ENCODE results near the gene ST6GALNAC5.

Gene ST6GALNAC5

DNA sequence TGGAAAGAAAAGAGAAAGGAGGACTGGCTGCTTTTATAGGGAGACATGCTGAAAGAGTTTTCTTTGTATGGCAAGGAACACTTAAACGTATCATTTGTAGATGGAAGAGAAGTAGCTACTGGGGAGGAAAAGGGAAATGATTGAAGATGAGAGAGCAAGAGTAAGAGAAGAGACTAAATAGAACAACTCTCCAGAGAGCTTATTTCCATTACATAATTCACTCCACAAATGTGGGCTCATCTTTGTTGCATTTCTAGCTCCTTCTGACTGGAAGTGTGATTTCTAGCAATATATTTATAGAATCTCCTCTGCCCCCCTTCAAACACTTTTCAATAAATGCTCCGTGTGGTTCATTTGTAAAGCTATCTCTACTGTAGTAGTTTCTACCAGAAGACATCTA lies 71.0 kb downstream of the ST6GALNAC5 start:
- no peak for DNase-seq (ENCODE audit: low read depth, low spot score)
- H3K27me3 ChIP-seq (ENCODE audit: control insufficient read depth, insufficient read depth, low read length): no peaks in the 10 kb centered on the region
- no peak overlapping the region for H3K27ac ChIP-seq (ENCODE audit: low read length)
- no peaks in the 10 kb centered on the region for H3K4me1 ChIP-seq (ENCODE audit: control insufficient read depth, insufficient read depth, low read length)
- H3K9me3 ChIP-seq (ENCODE audit: control insufficient read depth, insufficient read depth, low read length): no peaks in the 10 kb centered on the region
- no peaks in the 10 kb centered on the region for H3K36me3 ChIP-seq (ENCODE audit: control insufficient read depth, insufficient read depth, low read length)
- WGBS (ENCODE audit: insufficient coverage, insufficient read length): no CpG with 5 or more reads among the region's 2 CpGs
- H3K4me3 ChIP-seq (ENCODE audit: low read length): no peak overlapping the region

- no CpG with 5 or more reads among the region's 8 CpGs for WGBS (ENCODE audit: insufficient coverage, insufficient read length)
- H3K4me3 ChIP-seq (ENCODE audit: low read length): no peak overlapping the region
- H3K36me3 ChIP-seq (ENCODE audit: control insufficient read depth, insufficient read depth, low read length): no peaks in the 10 kb centered on the region
- H3K9me3 ChIP-seq (ENCODE audit: control insufficient read depth, insufficient read depth, low read length): no peaks in the 10 kb centered on the region
- no peak for DNase-seq (ENCODE audit: low read depth, low spot score)
- H3K4me1 ChIP-seq (ENCODE audit: control insufficient read depth, insufficient read depth, low read length): no peaks in the 10 kb centered on the region
- H3K27me3 ChIP-seq (ENCODE audit: control insufficient read depth, insufficient read depth, low read length): no peaks in the 10 kb centered on the region
- H3K27ac ChIP-seq (ENCODE audit: low read length): no peak overlapping the region
Observed at GRCh38 chr1:76939050-76939816, 72.0 kb downstream of the ST6GALNAC5 start.

- H3K4me3 ChIP-seq (ENCODE audit: low read length): no peak overlapping the region
- H3K27me3 ChIP-seq (ENCODE audit: control insufficient read depth, insufficient read depth, low read length): no peaks in the 10 kb centered on the region
- DNase-seq (ENCODE audit: low read depth, low spot score): no peak
- no peaks in the 10 kb centered on the region for H3K4me1 ChIP-seq (ENCODE audit: control insufficient read depth, insufficient read depth, low read length)
- no peak overlapping the region for H3K27ac ChIP-seq (ENCODE audit: low read length)
- H3K36me3 ChIP-seq (ENCODE audit: control insufficient read depth, insufficient read depth, low read length): no peaks in the 10 kb centered on the region
- H3K9me3 ChIP-seq (ENCODE audit: control insufficient read depth, insufficient read depth, low read length): no peaks in the 10 kb centered on the region
- WGBS (ENCODE audit: insufficient coverage, insufficient read length): no CpG with 5 or more reads among the region's 5 CpGs
Observed at GRCh38 chr1:76939817-76940216, 72.5 kb downstream of the ST6GALNAC5 start.

DNA sequence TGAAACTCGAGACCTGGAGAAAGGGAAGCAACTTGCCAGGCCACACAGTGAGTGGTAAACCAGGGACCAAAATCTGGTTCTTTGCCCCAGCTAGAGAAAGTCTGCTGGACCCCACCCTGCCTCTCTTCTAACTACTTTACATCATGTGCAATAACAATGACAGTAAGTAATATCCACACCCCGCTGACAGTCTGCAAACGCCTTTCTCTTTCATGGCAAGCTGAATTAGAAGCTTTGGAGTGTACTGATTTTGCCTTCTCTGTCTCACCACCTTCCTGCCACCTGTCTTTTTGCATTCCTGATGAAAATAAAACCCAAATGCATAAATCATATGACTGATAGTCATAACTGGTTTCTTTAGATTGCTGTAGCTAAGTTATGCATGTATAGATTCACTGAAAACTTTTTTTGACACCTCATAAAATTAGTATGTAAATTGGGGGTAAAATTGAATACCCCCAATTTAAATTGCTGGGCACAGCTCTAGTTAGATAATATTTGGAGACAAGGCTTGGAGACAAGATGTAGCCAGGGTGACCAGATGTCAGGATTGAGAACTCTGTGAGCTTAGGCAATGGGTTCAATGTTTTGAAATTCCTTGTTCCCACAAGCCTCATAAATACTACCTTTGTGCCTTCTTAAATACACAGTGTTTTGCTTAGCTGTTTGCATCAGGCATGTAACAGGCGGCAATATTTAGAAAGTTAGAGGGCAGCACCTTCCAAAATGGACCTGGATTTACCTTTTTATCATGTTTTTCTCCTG lies 73.5 kb downstream of the ST6GALNAC5 start:
- no peaks in the 10 kb centered on the region for H3K27me3 ChIP-seq (ENCODE audit: control insufficient read depth, insufficient read depth, low read length)
- no peaks in the 10 kb centered on the region for H3K9me3 ChIP-seq (ENCODE audit: control insufficient read depth, insufficient read depth, low read length)
- H3K36me3 ChIP-seq (ENCODE audit: control insufficient read depth, insufficient read depth, low read length): no peaks in the 10 kb centered on the region
- no peaks in the 10 kb centered on the region for H3K4me1 ChIP-seq (ENCODE audit: control insufficient read depth, insufficient read depth, low read length)
- H3K27ac ChIP-seq (ENCODE audit: low read length): no peak overlapping the region
- no CpG with 5 or more reads among the region's 4 CpGs for WGBS (ENCODE audit: insufficient coverage, insufficient read length)
- no peak for DNase-seq (ENCODE audit: low read depth, low spot score)
- no peak overlapping the region for H3K4me3 ChIP-seq (ENCODE audit: low read length)

GRCh38 chr1:76942549-76942948 lies 75.3 kb downstream of the ST6GALNAC5 start:
- no peak for DNase-seq (ENCODE audit: low read depth, low spot score)
- no CpG with 5 or more reads among the region's 2 CpGs for WGBS (ENCODE audit: insufficient coverage, insufficient read length)
- no peaks in the 10 kb centered on the region; the same call in 1 of the 2 replicates for H3K4me1 ChIP-seq (ENCODE audit: control insufficient read depth, insufficient read depth, low read length)
- no peak overlapping the region for H3K4me3 ChIP-seq (ENCODE audit: low read length)
- no peaks in the 10 kb centered on the region for H3K9me3 ChIP-seq (ENCODE audit: control insufficient read depth, insufficient read depth, low read length)
- H3K27ac ChIP-seq (ENCODE audit: low read length): no peak overlapping the region
- H3K27me3 ChIP-seq (ENCODE audit: control insufficient read depth, insufficient read depth, low read length): no peaks in the 10 kb centered on the region
- H3K36me3 ChIP-seq (ENCODE audit: control insufficient read depth, insufficient read depth, low read length): no peaks in the 10 kb centered on the region

GRCh38 chr1:76944942-76945341 lies 77.7 kb downstream of the ST6GALNAC5 start:
- Histone ChIP-seq H3K27ac (ENCODE audit: low read length) (no peak overlapping the region), H3K4me1 (ENCODE audit: control insufficient read depth, insufficient read depth, low read length) (no peaks in the 10 kb centered on the region; the same call in 1 of the 2 replicates), H3K9me3 (ENCODE audit: control insufficient read depth, insufficient read depth, low read length) (no peaks in the 10 kb centered on the region), H3K36me3 (ENCODE audit: control insufficient read depth, insufficient read depth, low read length) (no peaks in the 10 kb centered on the region), H3K27me3 (ENCODE audit: control insufficient read depth, insufficient read depth, low read length) (no peaks in the 10 kb centered on the region), H3K4me3 (ENCODE audit: low read length) (no peak overlapping the region)
- DNase-seq (ENCODE audit: low read depth, low spot score): no peak
- no CpG with 5 or more reads among the region's 2 CpGs for WGBS (ENCODE audit: insufficient coverage, insufficient read length)

GRCh38 chr1:76948846-76949245 lies 81.6 kb downstream of the ST6GALNAC5 start:
- no peak for DNase-seq (ENCODE audit: low read depth, low spot score)
- H3K27me3 ChIP-seq (ENCODE audit: control insufficient read depth, insufficient read depth, low read length): no peaks in the 10 kb centered on the region

GRCh38 chr1:76949503-76949902 lies 82.2 kb downstream of the ST6GALNAC5 start:
- no CpG with 5 or more reads among the region's 3 CpGs for WGBS (ENCODE audit: insufficient coverage, insufficient read length)
- DNase-seq (ENCODE audit: low read depth, low spot score): no peak
- Histone ChIP-seq H3K27ac (ENCODE audit: low read length) (no peak overlapping the region), H3K9me3 (ENCODE audit: control insufficient read depth, insufficient read depth, low read length) (no peaks in the 10 kb centered on the region), H3K4me3 (ENCODE audit: low read length) (no peak overlapping the region), H3K36me3 (ENCODE audit: control insufficient read depth, insufficient read depth, low read length) (no peaks in the 10 kb centered on the region), H3K4me1 (ENCODE audit: control insufficient read depth, insufficient read depth, low read length) (no peaks in the 10 kb centered on the region; the same call in 1 of the 2 replicates), H3K27me3 (ENCODE audit: control insufficient read depth, insufficient read depth, low read length) (no peaks in the 10 kb centered on the region)

More at GRCh38 chr1:76948846-76949245, 81.6 kb downstream of the ST6GALNAC5 start:
- Histone ChIP-seq H3K27ac (ENCODE audit: low read length) (no peak overlapping the region), H3K4me3 (ENCODE audit: low read length) (no peak overlapping the region), H3K4me1 (ENCODE audit: control insufficient read depth, insufficient read depth, low read length) (no peaks in the 10 kb centered on the region; the same call in 1 of the 2 replicates), H3K36me3 (ENCODE audit: control insufficient read depth, insufficient read depth, low read length) (no peaks in the 10 kb centered on the region), H3K9me3 (ENCODE audit: control insufficient read depth, insufficient read depth, low read length) (no peaks in the 10 kb centered on the region)

DNA sequence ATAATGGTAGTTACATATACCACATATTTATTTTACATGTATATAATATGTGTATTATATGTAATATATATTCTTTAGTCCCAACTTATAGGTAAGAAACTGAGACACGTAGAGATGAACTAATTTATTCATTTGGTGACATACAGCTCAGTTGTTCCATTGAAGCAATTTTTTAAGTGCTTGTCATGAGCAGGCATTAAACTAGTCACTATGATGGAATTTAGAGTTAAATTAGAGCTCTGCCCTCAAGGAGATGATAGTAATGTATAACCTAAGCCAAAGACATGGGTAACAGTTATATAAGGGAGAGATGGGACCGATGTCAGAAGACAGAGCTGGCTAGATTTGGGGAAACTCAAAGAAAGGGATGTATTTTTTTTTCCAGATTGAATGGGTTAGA lies 83.0 kb downstream of the ST6GALNAC5 start:
- H3K4me1 ChIP-seq (ENCODE audit: control insufficient read depth, insufficient read depth, low read length): no peaks in the 10 kb centered on the region; the same call in 1 of the 2 replicates
- H3K27ac ChIP-seq (ENCODE audit: low read length): no peak overlapping the region
- WGBS (ENCODE audit: insufficient coverage, insufficient read length): no CpG with 5 or more reads among the region's 2 CpGs
- DNase-seq (ENCODE audit: low read depth, low spot score): no peak
- no peaks in the 10 kb centered on the region for H3K36me3 ChIP-seq (ENCODE audit: control insufficient read depth, insufficient read depth, low read length)
- no peak overlapping the region for H3K4me3 ChIP-seq (ENCODE audit: low read length)
- no peaks in the 10 kb centered on the region for H3K9me3 ChIP-seq (ENCODE audit: control insufficient read depth, insufficient read depth, low read length)
- H3K27me3 ChIP-seq (ENCODE audit: control insufficient read depth, insufficient read depth, low read length): no peaks in the 10 kb centered on the region

DNA sequence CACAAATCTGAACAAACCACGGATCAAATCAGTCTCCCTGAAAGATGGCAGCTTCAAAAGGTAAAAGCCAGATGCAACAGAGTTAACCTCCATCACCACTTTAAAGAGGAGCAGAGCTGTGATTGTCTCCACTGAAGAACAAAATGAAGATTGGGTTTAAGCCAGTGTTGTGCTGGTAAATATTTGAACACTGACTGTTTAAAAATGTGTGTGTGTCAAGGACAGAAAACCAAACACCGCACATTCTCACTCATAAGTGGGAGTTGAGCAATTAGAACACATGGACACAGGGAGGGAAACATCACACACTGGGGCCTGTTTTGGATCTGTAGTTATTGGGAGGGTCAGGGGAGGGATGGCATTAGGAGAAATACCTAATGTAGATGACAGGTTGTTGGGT lies 83.9 kb downstream of the ST6GALNAC5 start:
- Histone ChIP-seq H3K9me3 (ENCODE audit: control insufficient read depth, insufficient read depth, low read length) (no peaks in the 10 kb centered on the region), H3K36me3 (ENCODE audit: control insufficient read depth, insufficient read depth, low read length) (no peaks in the 10 kb centered on the region), H3K4me3 (ENCODE audit: low read length) (no peak overlapping the region), H3K4me1 (ENCODE audit: control insufficient read depth, insufficient read depth, low read length) (no peaks in the 10 kb centered on the region; the same call in 1 of the 2 replicates), H3K27ac (ENCODE audit: low read length) (no peak overlapping the region), H3K27me3 (ENCODE audit: control insufficient read depth, insufficient read depth, low read length) (no peaks in the 10 kb centered on the region)
- DNase-seq (ENCODE audit: low read depth, low spot score): no peak
- no CpG with 5 or more reads among the region's 2 CpGs for WGBS (ENCODE audit: insufficient coverage, insufficient read length)
